Sigmoid colon (tissue), 4 donors: Measurements from ENCODE around the gene FAM240B.

ENCODE experiments used
- POLR2A ChIP-seq, 2 donors: fragments of 450-650 bp; IDR thresholded peaks; one replicate each; pipeline ENCODE4 v1.6.1; 2016; ENCODE audit warnings: antibody characterized with exemption in 2 of 2, mild to moderate bottlenecking in 2 of 2, moderate library complexity in 2 of 2
- POLR2AphosphoS5 ChIP-seq, 4 donors: sonication (generic); formaldehyde crosslinking; IDR thresholded peaks; one replicate each; pipeline ENCODE4 v1.6.1; 2017; ENCODE audit warnings: antibody characterized with exemption in 4 of 4
- TF ChIP-seq, protein P1 (sequence below), 4 experiments: fragments of 450-650 bp in 3 of 4; fragments of 200-600 bp in 1 of 4; IDR thresholded peaks; one replicate each; pipeline ENCODE4 v1.5.1; 2016 to 2019; ENCODE audit warnings: antibody characterized with exemption in 4 of 4, mild to moderate bottlenecking in 3 of 4, moderate library complexity in 2 of 4

DNA sequence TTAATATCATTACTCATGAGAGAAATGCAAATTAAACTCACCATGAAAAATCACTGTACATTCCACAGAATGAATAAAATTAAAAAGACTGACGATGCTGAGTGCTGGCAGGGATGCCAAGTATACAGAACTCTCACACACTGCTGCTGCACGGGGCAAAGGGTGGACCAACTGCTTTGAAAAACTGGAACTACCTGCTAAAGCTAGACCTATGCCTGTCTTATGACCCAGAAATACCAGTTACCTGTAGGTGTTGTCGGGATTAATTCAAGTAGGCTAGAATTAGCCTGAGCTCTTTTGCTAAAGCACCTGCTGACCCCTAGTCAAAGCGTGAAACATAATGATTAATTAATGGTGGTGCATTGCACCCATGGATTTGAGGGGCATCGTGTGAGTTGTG is 63.0 kb downstream of the FAM240B start:
- TF ChIP-seq POLR2AphosphoS5 (IDR thresholded peaks at IDR 0.05): no peak
- TF ChIP-seq, protein P1, sequence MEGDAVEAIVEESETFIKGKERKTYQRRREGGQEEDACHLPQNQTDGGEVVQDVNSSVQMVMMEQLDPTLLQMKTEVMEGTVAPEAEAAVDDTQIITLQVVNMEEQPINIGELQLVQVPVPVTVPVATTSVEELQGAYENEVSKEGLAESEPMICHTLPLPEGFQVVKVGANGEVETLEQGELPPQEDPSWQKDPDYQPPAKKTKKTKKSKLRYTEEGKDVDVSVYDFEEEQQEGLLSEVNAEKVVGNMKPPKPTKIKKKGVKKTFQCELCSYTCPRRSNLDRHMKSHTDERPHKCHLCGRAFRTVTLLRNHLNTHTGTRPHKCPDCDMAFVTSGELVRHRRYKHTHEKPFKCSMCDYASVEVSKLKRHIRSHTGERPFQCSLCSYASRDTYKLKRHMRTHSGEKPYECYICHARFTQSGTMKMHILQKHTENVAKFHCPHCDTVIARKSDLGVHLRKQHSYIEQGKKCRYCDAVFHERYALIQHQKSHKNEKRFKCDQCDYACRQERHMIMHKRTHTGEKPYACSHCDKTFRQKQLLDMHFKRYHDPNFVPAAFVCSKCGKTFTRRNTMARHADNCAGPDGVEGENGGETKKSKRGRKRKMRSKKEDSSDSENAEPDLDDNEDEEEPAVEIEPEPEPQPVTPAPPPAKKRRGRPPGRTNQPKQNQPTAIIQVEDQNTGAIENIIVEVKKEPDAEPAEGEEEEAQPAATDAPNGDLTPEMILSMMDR (IDR thresholded peaks at IDR 0.05): no peak
- TF ChIP-seq POLR2A (IDR thresholded peaks at IDR 0.05): no peak
